Cardiac septum (tissue), 1 donor: ENCODE results near the gene AGAP6. TPM values are rescaled to one million over a fixed set of nuclear protein-coding genes. Genes with fewer than 3 reads are reported as not detected.
"Not testable (repeated sequence)": the region's sequence is repeated elsewhere in the genome, so short reads cannot be mapped to it uniquely, and the experiment has no call there.

ENCODE experiments used
- DNase-seq: peaks from one replicate; pipeline ENCODE4 v3.0.0-alpha.2; 2020; ENCODE audit warnings: low spot score
- intact Hi-C: fragments of 100-400 bp; cut with DNase I; formaldehyde crosslinking; loops from one replicate; pipeline ENCODE4 v1.14.0; 2022
- long read RNA-seq: library from polyadenylated mRNA; unstranded; transcript quantifications from one replicate; pipeline ENCODE4 v2.0.0, GENCODE V29; 2021
- total RNA-seq: library from RNA; stranded (reverse); fragmentation: NEBNext Ultra II Directional; extraction: Animal tissue kit (Norgen Biotek cat#: 25700); gene quantifications from one replicate; pipeline ENCODE4 v1.2.1, GENCODE V29; 2021
- donor health status: DM: no; HTN: no; CAD: no.

The AGAP6 gene
- total RNA-seq, result 5.0 TPM
- long read RNA-seq, partial matches to known transcripts, result 6 of 10 reads
- long read RNA-seq, other reads (novel, unspliced or antisense), result 2 of 10 reads

- intact Hi-C loops, DNase-seq: not testable (repeated sequence)
These were observed at the start of gene AGAP6 for GRCh38 chr10:49988376-49988775. AGAP6 (plus strand) TSS chr10:49988406; CDS start chr10:49988716, 310 bp downstream.

- peak; percentile 91 for DNase-seq
- intact Hi-C loops, result not testable (repeated sequence)
These were observed 46.5 kb upstream of the AGAP6 start, which contains the start of the genes PARG and TIMM23B for GRCh38 chr10:49941447-49942338. PARG (minus strand) TSS chr10:49942027; CDS start chr10:49941725, 302 bp downstream. TIMM23B (plus strand) TSS chr10:49942053; CDS start chr10:49942195, 142 bp downstream.

- intact Hi-C loops, DNase-seq: not testable (repeated sequence)
These were observed 45.9 kb upstream of the AGAP6 start for GRCh38 chr10:49942339-49942705.

- DNase-seq, intact Hi-C loops: not testable (repeated sequence)
These were observed 44.6 kb upstream of the AGAP6 start for GRCh38 chr10:49943607-49944006.

GRCh38 chr10:49948142-49948541 lies 40.1 kb upstream of the AGAP6 start:
- DNase-seq, intact Hi-C loops: not testable (repeated sequence)

- DNase-seq, intact Hi-C loops: not testable (repeated sequence)
These were observed 39.5 kb upstream of the AGAP6 start for GRCh38 chr10:49948737-49949136.

GRCh38 chr10:49952006-49952405 lies 36.2 kb upstream of the AGAP6 start:
- DNase-seq, intact Hi-C loops: not testable (repeated sequence)

- DNase-seq, intact Hi-C loops: not testable (repeated sequence)
These were observed 35.1 kb upstream of the AGAP6 start for GRCh38 chr10:49953122-49953521.

GRCh38 chr10:49970331-49970857 lies 17.8 kb upstream of the AGAP6 start:
- DNase-seq, intact Hi-C loops: not testable (repeated sequence)

- DNase-seq, intact Hi-C loops: not testable (repeated sequence)
These were observed 16.7 kb upstream of the AGAP6 start for GRCh38 chr10:49971466-49971865.

- DNase-seq, intact Hi-C loops: not testable (repeated sequence)
These were observed 16.1 kb upstream of the AGAP6 start for GRCh38 chr10:49972094-49972493.

- intact Hi-C loops, result not testable (repeated sequence)
These were observed 10.4 kb upstream of the AGAP6 start for GRCh38 chr10:49977756-49978155.

GRCh38 chr10:49987207-49987606 lies 999 bp upstream of the AGAP6 start:
- DNase-seq, intact Hi-C loops: not testable (repeated sequence)

More at GRCh38 chr10:49977756-49978155, 10.4 kb upstream of the AGAP6 start:
- DNase-seq, result not testable (repeated sequence)

- intact Hi-C loops, DNase-seq: not testable (repeated sequence)
These were observed 7.1 kb downstream of the AGAP6 start for GRCh38 chr10:49995321-49995720.

GRCh38 chr10:50014024-50014423 lies 25.8 kb downstream of the AGAP6 start:
- intact Hi-C loops, DNase-seq: not testable (repeated sequence)

GRCh38 chr10:50015596-50016220 lies 27.5 kb downstream of the AGAP6 start:
- intact Hi-C loops, DNase-seq: not testable (repeated sequence)

GRCh38 chr10:50016926-50017325 lies 28.7 kb downstream of the AGAP6 start:
- intact Hi-C loops, DNase-seq: not testable (repeated sequence)

- DNase-seq, intact Hi-C loops: not testable (repeated sequence)
These were observed 29.4 kb downstream of the AGAP6 start for GRCh38 chr10:50017646-50018045.

- DNase-seq, intact Hi-C loops: not testable (repeated sequence)
These were observed 31.1 kb downstream of the AGAP6 start for GRCh38 chr10:50019279-50019678.
